Measurements from ENCODE around the gene ANTKMT.

DNA sequence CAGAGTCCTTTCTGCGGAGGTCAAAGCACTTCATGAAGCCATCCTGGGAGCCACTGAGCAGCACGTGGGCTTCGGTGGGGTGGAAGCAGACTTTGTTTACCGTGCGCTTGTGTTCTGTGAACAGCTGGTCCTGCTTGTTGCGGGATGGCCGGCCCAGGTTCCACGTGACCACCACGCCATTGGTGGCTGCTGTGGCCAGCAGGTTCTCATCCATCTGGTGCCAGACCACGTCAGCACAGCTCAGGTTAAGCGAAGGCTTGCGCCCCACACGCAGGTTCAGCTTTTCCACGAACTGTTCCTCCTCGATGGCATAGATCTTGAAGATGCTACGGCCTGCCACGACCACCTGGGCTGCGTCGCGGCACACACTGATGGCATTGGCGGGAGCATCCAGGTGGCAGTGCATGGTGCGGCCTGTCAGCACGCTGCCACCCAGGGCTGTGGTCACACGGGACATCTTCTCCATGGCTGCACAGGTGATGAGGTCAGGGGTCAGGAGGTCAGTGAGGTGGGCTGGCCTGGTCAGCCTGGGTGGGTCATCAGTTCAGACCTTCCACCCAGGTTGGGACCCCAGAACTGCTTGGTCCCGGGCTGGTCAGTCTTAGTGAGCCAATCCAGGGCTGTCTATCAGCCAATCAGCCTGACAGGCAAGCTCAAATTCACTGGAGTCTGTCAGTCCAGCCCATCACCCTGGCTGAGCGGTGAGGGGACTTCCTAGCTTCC, 31.6 kb upstream of the ANTKMT start:
- TF ChIP-seq CTCF (IDR thresholded peaks at IDR 0.05; ENCODE audit: insufficient read depth, low read depth, low read length) (no peak), EZH2 (IDR thresholded peaks at IDR 0.05; ENCODE audit: insufficient read depth, low read length) (no peak)

All from astrocyte (in vitro differentiated cells and primary cell).